Activated T-cell treated with anti-CD3 and anti-CD28 coated beads for 48 hours (primary cell): ENCODE data around the gene NNMT.

Experiments used
- DNase-seq: peaks from one replicate; pipeline ENCODE4 v3.0.0-alpha.2; 2020; ENCODE audit warnings: low read depth

NNMT gene

GRCh38 chr11:114284914-114285313 is 11.3 kb upstream of the NNMT start:
- no peak for DNase-seq

GRCh38 chr11:114285599-114285998 is 10.6 kb upstream of the NNMT start:
- DNase-seq: no peak

- no peak for DNase-seq
Observed at GRCh38 chr11:114286229-114286628, 10.0 kb upstream of the NNMT start.

- DNase-seq: no peak
Observed at GRCh38 chr11:114287154-114287553, 9.0 kb upstream of the NNMT start.

GRCh38 chr11:114288136-114288535 is 8.1 kb upstream of the NNMT start:
- DNase-seq: no peak

- DNase-seq: no peak
Observed at GRCh38 chr11:114289779-114290178, 6.4 kb upstream of the NNMT start.

- no peak for DNase-seq
Observed at GRCh38 chr11:114290503-114291235, 5.5 kb upstream of the NNMT start.

GRCh38 chr11:114291381-114291780 is 4.8 kb upstream of the NNMT start:
- no peak for DNase-seq

GRCh38 chr11:114291842-114292680 is 4.1 kb upstream of the NNMT start:
- DNase-seq: no peak

- no peak for DNase-seq
Observed at GRCh38 chr11:114293201-114293711, 2.9 kb upstream of the NNMT start.

- DNase-seq: no peak
Observed at GRCh38 chr11:114296605-114297372, 590 bp downstream of the NNMT start.

- no peak for DNase-seq
Observed at GRCh38 chr11:114297806-114298709, 1.9 kb downstream of the NNMT start.

GRCh38 chr11:114298710-114299109 is 2.5 kb downstream of the NNMT start:
- DNase-seq: no peak

GRCh38 chr11:114301088-114301487 is 4.9 kb downstream of the NNMT start:
- DNase-seq: no peak

GRCh38 chr11:114301927-114302326 is 5.7 kb downstream of the NNMT start:
- DNase-seq: no peak

GRCh38 chr11:114302663-114303062 is 6.5 kb downstream of the NNMT start:
- no peak for DNase-seq

GRCh38 chr11:114304065-114304464 is 7.9 kb downstream of the NNMT start:
- no peak for DNase-seq

- no peak for DNase-seq
Observed at GRCh38 chr11:114304969-114305368, 8.8 kb downstream of the NNMT start.

- DNase-seq: no peak
Observed at GRCh38 chr11:114307524-114308203, 11.5 kb downstream of the NNMT start.

GRCh38 chr11:114308689-114309089 is 12.5 kb downstream of the NNMT start:
- DNase-seq: no peak

- no peak for DNase-seq
Observed at GRCh38 chr11:114309517-114309916, 13.3 kb downstream of the NNMT start.
